ENCODE measurements around the gene PLCG2.

Gene PLCG2

DNA sequence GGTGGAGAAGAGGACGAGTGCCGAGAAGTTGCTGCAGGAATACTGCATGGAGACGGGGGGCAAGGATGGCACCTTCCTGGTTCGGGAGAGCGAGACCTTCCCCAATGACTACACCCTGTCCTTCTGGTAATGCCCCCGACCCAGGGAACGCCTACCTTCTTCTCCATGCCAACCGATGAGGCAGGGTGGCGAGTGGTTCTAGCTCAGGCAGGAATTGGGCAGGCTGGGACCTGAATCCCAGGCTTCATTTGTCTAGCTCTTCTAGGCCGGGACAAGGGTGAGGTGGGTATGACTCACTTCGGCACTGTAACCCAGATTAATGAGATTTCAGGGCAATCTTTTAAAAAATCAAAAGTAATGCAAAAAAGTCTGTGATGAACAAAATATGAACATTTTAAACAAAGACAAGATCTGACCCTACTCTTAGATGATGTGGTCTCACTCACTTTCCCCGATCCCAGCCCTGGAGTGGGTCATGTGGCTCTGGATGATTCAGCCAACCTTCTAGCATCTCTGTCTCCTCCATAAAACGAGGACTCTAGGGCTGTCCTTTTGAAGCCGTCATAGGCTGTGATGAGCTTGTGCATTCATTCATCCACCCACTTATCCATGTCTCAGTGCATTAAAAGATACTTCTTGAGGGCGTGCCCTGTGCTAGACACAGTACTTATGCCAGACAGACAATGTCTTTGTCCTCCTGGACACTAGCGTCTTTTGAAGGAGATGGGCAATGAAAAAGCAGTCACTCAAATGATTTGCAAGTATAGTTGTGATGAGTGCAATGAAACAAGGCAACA is 129.6 kb downstream of the PLCG2 start:
- Histone ChIP-seq H3K4me1 (ENCODE audit: control insufficient read depth, insufficient read depth, low read length) (no peaks in the 10 kb centered on the region), H3K27ac (ENCODE audit: low read depth, low read length) (no peak overlapping the region), H3K9ac (ENCODE audit: low read length) (no peak overlapping the region), H3K36me3 (ENCODE audit: control insufficient read depth, insufficient read depth, low read length) (no peaks in the 10 kb centered on the region), H3K4me3 (ENCODE audit: low read length) (no peak overlapping the region), H3K27me3 (ENCODE audit: control insufficient read depth, insufficient read depth, low read length) (no peaks in the 10 kb centered on the region)

DNA sequence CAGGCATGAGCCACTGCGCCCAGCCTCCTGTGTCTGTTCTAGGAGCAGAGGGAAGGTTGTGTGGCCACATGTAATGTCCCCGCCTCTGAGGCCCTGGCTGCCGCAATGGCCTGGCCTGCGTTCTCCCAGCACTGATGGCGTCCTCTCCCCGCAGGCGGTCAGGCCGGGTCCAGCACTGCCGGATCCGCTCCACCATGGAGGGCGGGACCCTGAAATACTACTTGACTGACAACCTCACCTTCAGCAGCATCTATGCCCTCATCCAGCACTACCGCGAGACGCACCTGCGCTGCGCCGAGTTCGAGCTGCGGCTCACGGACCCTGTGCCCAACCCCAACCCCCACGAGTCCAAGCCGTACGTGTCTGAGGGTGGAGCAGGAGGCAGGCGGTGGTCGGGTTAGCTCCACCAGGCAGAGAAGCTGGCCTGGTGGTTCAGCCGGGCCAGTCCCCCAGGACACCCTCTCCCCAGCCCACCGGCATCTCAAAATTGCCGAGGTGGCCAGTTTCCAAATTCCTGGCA is 131.3 kb downstream of the PLCG2 start:
- Histone ChIP-seq H3K4me1 (ENCODE audit: control insufficient read depth, insufficient read depth, low read length) (no peaks in the 10 kb centered on the region), H3K27ac (ENCODE audit: low read depth, low read length) (no peak overlapping the region), H3K27me3 (ENCODE audit: control insufficient read depth, insufficient read depth, low read length) (no peaks in the 10 kb centered on the region), H3K9ac (ENCODE audit: low read length) (no peak overlapping the region), H3K36me3 (ENCODE audit: control insufficient read depth, insufficient read depth, low read length) (no peaks in the 10 kb centered on the region), H3K4me3 (ENCODE audit: low read length) (no peak overlapping the region)

DNA sequence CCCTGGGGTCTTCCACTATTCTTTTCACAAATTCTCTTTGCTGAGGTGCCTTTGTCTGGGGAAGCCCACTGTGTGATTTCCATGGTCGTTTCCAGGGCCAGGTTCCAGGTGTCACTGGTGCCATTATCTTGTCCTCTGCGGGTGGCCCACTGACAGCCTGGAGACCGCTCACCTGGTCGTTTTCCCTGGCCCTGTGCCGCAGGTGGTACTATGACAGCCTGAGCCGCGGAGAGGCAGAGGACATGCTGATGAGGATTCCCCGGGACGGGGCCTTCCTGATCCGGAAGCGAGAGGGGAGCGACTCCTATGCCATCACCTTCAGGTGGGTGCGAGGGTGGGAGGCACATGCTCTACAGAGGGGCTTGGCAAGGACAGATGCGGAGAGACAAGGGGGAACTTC is 133.3 kb downstream of the PLCG2 start:
- Histone ChIP-seq H3K4me3 (ENCODE audit: low read length) (no peak overlapping the region), H3K9ac (ENCODE audit: low read length) (no peak overlapping the region), H3K36me3 (ENCODE audit: control insufficient read depth, insufficient read depth, low read length) (no peaks in the 10 kb centered on the region), H3K27ac (ENCODE audit: low read depth, low read length) (no peak overlapping the region), H3K4me1 (ENCODE audit: control insufficient read depth, insufficient read depth, low read length) (no peaks in the 10 kb centered on the region), H3K27me3 (ENCODE audit: control insufficient read depth, insufficient read depth, low read length) (no peaks in the 10 kb centered on the region)

DNA sequence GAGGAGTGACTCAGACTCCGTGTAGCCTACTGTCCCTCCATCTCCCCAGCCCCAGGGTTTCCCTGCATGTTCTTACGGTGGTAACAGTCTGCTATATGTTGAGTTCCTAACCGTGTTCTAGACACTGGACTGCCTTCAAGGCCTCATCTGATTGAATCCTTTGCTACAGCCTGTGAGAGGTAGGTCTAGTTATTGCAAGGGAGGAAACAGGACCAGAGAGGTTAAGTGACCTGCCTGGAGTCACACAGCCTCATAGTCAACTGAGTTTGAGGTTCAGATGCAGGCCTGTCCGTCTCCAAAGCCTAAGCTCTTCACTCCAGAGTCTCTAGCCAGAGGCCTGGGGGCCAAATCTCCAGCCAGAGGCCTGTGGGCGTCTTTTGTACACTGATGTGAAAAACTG is 134.1 kb downstream of the PLCG2 start:
- Histone ChIP-seq H3K36me3 (ENCODE audit: control insufficient read depth, insufficient read depth, low read length) (no peaks in the 10 kb centered on the region), H3K9ac (ENCODE audit: low read length) (no peak overlapping the region), H3K4me3 (ENCODE audit: low read length) (no peak overlapping the region), H3K4me1 (ENCODE audit: control insufficient read depth, insufficient read depth, low read length) (no peaks in the 10 kb centered on the region), H3K27me3 (ENCODE audit: control insufficient read depth, insufficient read depth, low read length) (no peaks in the 10 kb centered on the region), H3K27ac (ENCODE audit: low read depth, low read length) (no peak overlapping the region)

DNA sequence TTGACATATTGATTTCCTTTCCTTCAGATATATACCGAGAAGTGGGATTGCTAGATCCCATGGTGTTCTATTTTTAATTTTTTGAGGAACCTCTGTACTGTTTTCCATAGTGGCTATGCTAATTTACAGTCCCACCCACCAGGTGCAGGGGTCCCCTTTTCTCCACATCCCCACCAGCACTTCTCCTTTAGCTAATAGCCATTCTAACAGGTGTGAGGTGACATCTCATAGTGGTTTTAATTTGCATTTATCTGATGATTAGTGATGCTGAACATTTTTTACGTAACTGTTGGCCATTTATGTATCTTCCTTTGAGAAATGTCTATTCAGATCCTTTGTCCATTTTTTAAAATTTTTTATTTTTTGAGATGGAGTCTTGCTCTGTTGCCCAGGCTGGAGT is 138.3 kb downstream of the PLCG2 start:
- Histone ChIP-seq H3K27me3 (ENCODE audit: control insufficient read depth, insufficient read depth, low read length) (no peaks in the 10 kb centered on the region), H3K36me3 (ENCODE audit: control insufficient read depth, insufficient read depth, low read length) (no peaks in the 10 kb centered on the region), H3K27ac (ENCODE audit: low read depth, low read length) (no peak overlapping the region), H3K9ac (ENCODE audit: low read length) (no peak overlapping the region), H3K4me1 (ENCODE audit: control insufficient read depth, insufficient read depth, low read length) (no peaks in the 10 kb centered on the region), H3K4me3 (ENCODE audit: low read length) (no peak overlapping the region)

DNA sequence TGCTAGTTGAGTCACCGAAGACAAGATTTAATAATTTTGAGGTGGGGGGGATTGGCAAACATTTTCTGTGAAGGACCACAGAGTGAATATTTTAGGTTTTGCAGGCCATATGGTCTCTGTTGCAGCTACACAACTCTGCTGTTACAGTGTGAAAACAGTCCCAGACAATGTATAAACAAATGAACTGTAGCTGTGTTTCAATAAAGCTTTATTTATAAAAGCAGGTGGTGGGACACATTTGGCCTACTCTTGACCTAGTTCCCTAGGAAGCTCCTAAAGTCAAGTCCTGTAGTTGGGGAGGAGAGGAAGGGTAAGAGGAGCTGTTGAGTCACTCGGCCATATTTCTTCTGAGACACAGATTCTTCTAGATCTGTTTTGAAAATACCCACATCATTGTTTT is 139.8 kb downstream of the PLCG2 start:
- Histone ChIP-seq H3K27me3 (ENCODE audit: control insufficient read depth, insufficient read depth, low read length) (no peaks in the 10 kb centered on the region), H3K27ac (ENCODE audit: low read depth, low read length) (no peak overlapping the region), H3K36me3 (ENCODE audit: control insufficient read depth, insufficient read depth, low read length) (no peaks in the 10 kb centered on the region), H3K4me1 (ENCODE audit: control insufficient read depth, insufficient read depth, low read length) (no peaks in the 10 kb centered on the region), H3K4me3 (ENCODE audit: low read length) (no peak overlapping the region), H3K9ac (ENCODE audit: low read length) (no peak overlapping the region)

DNA sequence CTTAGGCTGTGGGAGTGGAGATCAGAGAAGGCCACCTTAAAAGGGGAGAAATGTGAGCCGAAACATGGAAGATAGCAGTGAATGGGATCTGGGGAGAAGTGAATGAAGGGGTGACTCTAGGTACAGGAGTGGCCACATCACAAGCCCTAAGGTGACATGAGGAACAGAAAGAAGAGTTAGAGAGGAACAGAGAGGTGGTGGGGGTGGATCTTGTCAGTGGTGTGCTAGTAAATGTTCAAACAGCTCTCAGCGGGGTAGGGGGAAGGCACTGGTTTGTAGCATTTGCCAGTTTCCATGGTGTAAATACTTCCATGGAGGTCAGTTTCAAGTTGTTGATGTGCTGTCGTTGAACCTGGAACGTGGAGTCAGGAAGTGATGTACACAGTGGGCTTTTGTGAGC is 141.4 kb downstream of the PLCG2 start:
- Histone ChIP-seq H3K36me3 (ENCODE audit: control insufficient read depth, insufficient read depth, low read length) (no peaks in the 10 kb centered on the region), H3K27ac (ENCODE audit: low read depth, low read length) (no peak overlapping the region), H3K4me3 (ENCODE audit: low read length) (no peak overlapping the region), H3K4me1 (ENCODE audit: control insufficient read depth, insufficient read depth, low read length) (no peaks in the 10 kb centered on the region), H3K27me3 (ENCODE audit: control insufficient read depth, insufficient read depth, low read length) (no peaks in the 10 kb centered on the region), H3K9ac (ENCODE audit: low read length) (no peak overlapping the region)

DNA sequence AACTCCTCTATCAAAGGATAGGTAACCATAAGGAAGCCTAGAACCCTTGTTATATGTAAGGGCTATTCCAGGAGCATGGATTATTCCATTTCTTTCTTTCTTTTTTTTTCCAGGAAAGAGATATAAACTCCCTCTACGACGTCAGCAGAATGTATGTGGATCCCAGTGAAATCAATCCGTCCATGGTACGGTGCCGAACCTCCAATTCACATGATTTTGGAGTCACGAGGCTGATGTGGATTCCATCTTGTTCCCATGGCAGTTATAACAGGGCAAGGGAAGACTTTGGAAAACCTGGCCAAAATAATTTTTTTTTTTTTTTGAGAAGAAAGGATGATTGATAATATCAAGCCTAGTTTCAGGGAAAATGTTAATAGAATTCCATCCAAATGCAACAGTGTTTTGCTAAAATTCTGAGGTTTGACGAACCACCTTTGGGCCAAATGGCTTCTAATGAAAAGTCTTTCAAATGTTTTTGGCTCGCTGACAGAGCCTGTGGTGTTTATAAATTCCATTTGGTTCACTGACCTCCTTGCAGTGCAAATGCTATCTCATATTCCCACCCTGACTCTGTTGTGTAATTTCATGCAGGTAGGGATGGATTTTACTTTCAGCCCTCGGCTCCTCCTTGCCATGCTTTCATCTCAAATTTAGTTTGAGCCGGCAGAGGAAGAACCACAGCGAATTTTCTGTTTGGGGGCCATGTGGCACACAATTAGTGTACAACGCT is 142.2 kb downstream of the PLCG2 start:
- Histone ChIP-seq H3K9ac (ENCODE audit: low read length) (no peak overlapping the region), H3K27me3 (ENCODE audit: control insufficient read depth, insufficient read depth, low read length) (no peaks in the 10 kb centered on the region), H3K36me3 (ENCODE audit: control insufficient read depth, insufficient read depth, low read length) (no peaks in the 10 kb centered on the region), H3K4me1 (ENCODE audit: control insufficient read depth, insufficient read depth, low read length) (no peaks in the 10 kb centered on the region), H3K4me3 (ENCODE audit: low read length) (no peak overlapping the region), H3K27ac (ENCODE audit: low read depth, low read length) (no peak overlapping the region)

DNA sequence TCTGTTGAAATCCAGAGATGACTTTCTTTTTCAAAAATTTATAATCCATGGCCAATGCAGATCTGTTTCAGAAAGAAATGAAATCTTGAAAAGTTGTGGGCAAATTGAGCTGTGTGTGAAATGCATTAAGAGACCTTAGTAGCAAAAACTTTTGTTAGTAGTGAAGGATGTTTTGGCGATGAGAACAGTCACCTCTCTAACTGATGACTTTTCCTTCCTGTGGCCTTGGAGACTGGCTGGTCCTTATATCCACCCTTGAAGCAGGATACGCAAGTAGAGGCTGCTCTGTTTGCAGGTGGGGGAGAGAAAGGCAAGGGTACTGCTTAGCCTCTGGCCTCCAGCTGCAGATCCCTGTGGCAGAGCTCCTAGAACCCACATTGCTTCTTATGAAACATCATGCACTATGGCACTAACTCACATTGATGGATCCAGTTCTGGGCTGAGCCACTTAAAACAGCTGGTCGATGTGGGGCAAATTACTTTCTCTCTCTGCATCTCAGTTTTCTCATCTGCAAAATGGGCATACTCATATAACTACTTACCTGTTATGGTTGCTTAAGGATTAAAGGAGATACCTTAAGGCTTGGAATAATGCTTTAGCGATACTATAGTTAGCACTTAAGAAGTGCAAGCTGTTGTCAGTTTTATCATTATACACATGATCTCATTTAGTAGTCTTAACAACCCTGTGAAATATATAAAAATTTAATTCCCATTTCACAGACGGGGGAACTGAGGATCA is 142.9 kb downstream of the PLCG2 start:
- H3K36me3 ChIP-seq (ENCODE audit: control insufficient read depth, insufficient read depth, low read length) = no peaks in the 10 kb centered on the region
- H3K4me3 ChIP-seq (ENCODE audit: low read length) = no peak overlapping the region
- no peaks in the 10 kb centered on the region for H3K27me3 ChIP-seq (ENCODE audit: control insufficient read depth, insufficient read depth, low read length)
- H3K4me1 ChIP-seq (ENCODE audit: control insufficient read depth, insufficient read depth, low read length) = no peaks in the 10 kb centered on the region
- no peak overlapping the region for H3K27ac ChIP-seq (ENCODE audit: low read depth, low read length)
- H3K9ac ChIP-seq (ENCODE audit: low read length) = no peak overlapping the region

DNA sequence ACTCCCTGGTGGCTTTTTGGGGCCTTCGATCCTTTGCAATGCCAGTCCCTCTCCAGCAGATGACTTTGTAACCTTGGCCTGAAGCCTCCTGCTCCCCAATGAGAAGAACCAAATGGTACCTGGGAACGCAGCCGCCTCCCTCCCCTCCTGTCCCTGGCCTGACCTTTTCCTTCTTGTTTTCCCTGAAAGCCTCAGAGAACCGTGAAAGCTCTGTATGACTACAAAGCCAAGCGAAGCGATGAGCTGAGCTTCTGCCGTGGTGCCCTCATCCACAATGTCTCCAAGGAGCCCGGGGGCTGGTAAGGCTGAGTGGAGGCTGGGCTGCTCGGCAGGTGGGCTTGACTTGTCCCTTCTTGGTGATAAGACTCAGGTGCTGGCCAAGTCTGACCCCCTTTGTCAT is 144.2 kb downstream of the PLCG2 start:
- Histone ChIP-seq H3K27ac (ENCODE audit: low read depth, low read length) (no peak overlapping the region), H3K4me3 (ENCODE audit: low read length) (no peak overlapping the region), H3K36me3 (ENCODE audit: control insufficient read depth, insufficient read depth, low read length) (no peaks in the 10 kb centered on the region), H3K4me1 (ENCODE audit: control insufficient read depth, insufficient read depth, low read length) (no peaks in the 10 kb centered on the region), H3K9ac (ENCODE audit: low read length) (no peak overlapping the region), H3K27me3 (ENCODE audit: control insufficient read depth, insufficient read depth, low read length) (no peaks in the 10 kb centered on the region)

DNA sequence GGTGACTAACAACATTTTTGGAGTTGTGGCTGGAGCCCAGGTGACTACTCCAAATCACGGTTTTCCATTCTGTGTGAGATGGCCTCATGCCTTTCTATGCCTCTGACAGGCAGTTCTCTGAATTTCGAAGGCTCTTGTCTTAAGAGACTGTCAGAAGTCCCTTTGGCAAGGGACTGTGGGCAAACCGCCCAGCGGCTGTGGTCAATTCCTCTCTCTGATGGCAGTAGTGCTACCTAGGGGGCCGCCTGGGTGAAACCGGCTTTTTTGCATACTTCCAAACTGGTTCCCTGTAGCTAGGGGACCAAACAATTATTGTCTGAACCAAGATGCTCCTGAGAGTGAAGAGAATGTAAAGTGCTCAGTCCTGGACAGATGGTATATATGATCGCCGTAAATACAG is 145.9 kb downstream of the PLCG2 start:
- no peak overlapping the region for H3K27ac ChIP-seq (ENCODE audit: low read depth, low read length)
- H3K4me1 ChIP-seq (ENCODE audit: control insufficient read depth, insufficient read depth, low read length) = no peaks in the 10 kb centered on the region
- H3K27me3 ChIP-seq (ENCODE audit: control insufficient read depth, insufficient read depth, low read length) = no peaks in the 10 kb centered on the region
- no peak overlapping the region for H3K4me3 ChIP-seq (ENCODE audit: low read length)
- no peak overlapping the region for H3K9ac ChIP-seq (ENCODE audit: low read length)
- H3K36me3 ChIP-seq (ENCODE audit: control insufficient read depth, insufficient read depth, low read length) = no peaks in the 10 kb centered on the region

DNA sequence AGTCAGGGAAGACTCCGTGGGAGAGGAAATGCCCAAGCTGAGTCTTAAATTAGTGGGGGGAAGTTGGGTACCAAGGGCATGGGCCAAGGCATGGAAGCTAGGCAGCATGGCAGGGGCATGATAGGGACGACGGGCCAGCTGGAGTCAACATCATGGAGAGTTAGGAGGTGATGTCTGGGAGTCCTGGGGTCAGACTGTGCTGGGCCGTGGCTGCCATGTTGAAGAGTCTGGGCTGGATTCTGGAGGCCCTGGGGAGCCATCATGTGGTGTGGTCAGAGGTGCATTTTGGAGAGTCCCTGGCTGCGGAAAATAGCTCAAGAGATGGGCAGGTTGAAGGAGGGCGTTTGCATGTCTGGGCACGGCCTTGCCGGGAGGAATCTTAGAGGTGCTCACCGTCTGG is 146.9 kb downstream of the PLCG2 start:
- no peak overlapping the region for H3K27ac ChIP-seq (ENCODE audit: low read depth, low read length)
- H3K36me3 ChIP-seq (ENCODE audit: control insufficient read depth, insufficient read depth, low read length) = no peaks in the 10 kb centered on the region
- no peak overlapping the region for H3K4me3 ChIP-seq (ENCODE audit: low read length)
- H3K9ac ChIP-seq (ENCODE audit: low read length) = no peak overlapping the region
- H3K4me1 ChIP-seq (ENCODE audit: control insufficient read depth, insufficient read depth, low read length) = no peaks in the 10 kb centered on the region
- no peaks in the 10 kb centered on the region for H3K27me3 ChIP-seq (ENCODE audit: control insufficient read depth, insufficient read depth, low read length)
